HEK293 (cell line): Measurements from ENCODE around the gene ZBED6.

Experiments
- CTCF ChIA-PET: fragments of 350-600 bp; formaldehyde crosslinking; extraction: SDS; loops from one replicate; lab custom pipeline; 2021; ENCODE audit warnings: antibody characterized with exemption; lab: Yijun Ruan, JAX
- POLR2A ChIA-PET: fragments of 300-600 bp; formaldehyde crosslinking; extraction: SDS; loops from one replicate; lab custom pipeline; 2020; ENCODE audit warnings: antibody characterized with exemption, inconsistent platforms; lab: Yijun Ruan, JAX
- H3K27ac ChIP-seq: fragments of 200-500 bp; sonication (Bioruptor generic); 2 replicates; pipeline ENCODE4 v1.5.1; 2014; ENCODE audit warnings: low read depth, low read length, control low read depth, inconsistent platforms; ENCODE audit errors: extremely low read depth
- H3K36me3 ChIP-seq, 2 experiments: fragments of 200-500 bp in 1 of 2; sonication (Bioruptor generic) in 1 of 2; 1 replicate in 1 of 2; 2 replicates in 1 of 2; pipeline ENCODE4 v1.5.1; 2014 to 2017; ENCODE audit warnings: inconsistent platforms in 2 of 2, low read length in 2 of 2; ENCODE audit not compliant: control insufficient read depth in 2 of 2, insufficient read depth in 1 of 2
- H3K4me1 ChIP-seq: fragments of 200-500 bp; sonication (Bioruptor generic); 2 replicates; pipeline ENCODE4 v1.5.1; 2014; ENCODE audit warnings: mild to moderate bottlenecking, low read length, inconsistent platforms; ENCODE audit not compliant: control insufficient read depth, insufficient read depth
- H3K4me3 ChIP-seq: 2 replicates; pipeline ENCODE4 v1.5.1; 2011; ENCODE audit warnings: low read depth, mild to moderate bottlenecking, control low read depth, low read length, moderate library complexity
- H3K9me3 ChIP-seq: fragments of 200-500 bp; sonication (Bioruptor generic); 2 replicates; pipeline ENCODE4 v1.5.1; 2014; ENCODE audit warnings: low read depth, low read length, inconsistent platforms; ENCODE audit not compliant: control insufficient read depth, insufficient read depth
- AEBP2 ChIP-seq: fragments of 450-650 bp; formaldehyde crosslinking; IDR thresholded peaks from 2 replicates; pipeline ENCODE4 v1.5.1; 2016; ENCODE audit warnings: missing biosample characterization, missing genetic modification characterization, borderline replicate concordance
- MZF1 ChIP-seq: fragments of 450-650 bp; formaldehyde crosslinking; IDR thresholded peaks from 2 replicates; pipeline ENCODE4 v1.5.1; 2017; ENCODE audit warnings: missing biosample characterization, missing genetic modification characterization, borderline replicate concordance
- PBX3 ChIP-seq: sonication (generic); formaldehyde crosslinking; IDR thresholded peaks from 2 replicates; pipeline ENCODE4 v1.8.1; 2022; ENCODE audit warnings: mild to moderate bottlenecking, moderate library complexity, missing genetic modification reagents
- PRDM6 ChIP-seq: fragments of 450-650 bp; formaldehyde crosslinking; IDR thresholded peaks from 2 replicates; pipeline ENCODE4 v1.5.1; 2017; ENCODE audit warnings: missing biosample characterization, missing genetic modification characterization
- REPIN1 ChIP-seq: fragments of 450-650 bp; formaldehyde crosslinking; IDR thresholded peaks from 2 replicates; pipeline ENCODE4 v1.5.1; 2017; ENCODE audit warnings: missing biosample characterization, missing genetic modification characterization, low read depth
- YY1 ChIP-seq: fragments of 450-650 bp; formaldehyde crosslinking; IDR thresholded peaks from 2 replicates; pipeline ENCODE4 v1.5.1; 2018; ENCODE audit warnings: missing biosample characterization, missing genetic modification characterization
- ZBTB1 ChIP-seq: fragments of 450-650 bp; formaldehyde crosslinking; IDR thresholded peaks from 2 replicates; pipeline ENCODE4 v1.5.1; 2016; ENCODE audit warnings: missing biosample characterization, missing genetic modification characterization
- ZNF140 ChIP-seq: fragments of 450-650 bp; formaldehyde crosslinking; IDR thresholded peaks from 2 replicates; pipeline ENCODE4 v1.5.1; 2016; ENCODE audit warnings: missing biosample characterization, missing genetic modification characterization
- ZNF18 ChIP-seq: fragments of 450-650 bp; formaldehyde crosslinking; IDR thresholded peaks from 2 replicates; pipeline ENCODE4 v1.5.1; 2016; ENCODE audit warnings: missing biosample characterization, missing genetic modification characterization
- ZNF202 ChIP-seq: fragments of 450-650 bp; formaldehyde crosslinking; IDR thresholded peaks from 2 replicates; pipeline ENCODE4 v1.5.1; 2016; ENCODE audit warnings: missing biosample characterization, missing genetic modification characterization, borderline replicate concordance
- ZNF266 ChIP-seq: fragments of 450-650 bp; formaldehyde crosslinking; IDR thresholded peaks from 2 replicates; pipeline ENCODE4 v1.5.1; 2016; ENCODE audit warnings: missing biosample characterization, missing genetic modification characterization, low read depth
- ZNF335 ChIP-seq: fragments of 450-650 bp; formaldehyde crosslinking; conservative IDR thresholded peaks from 2 replicates; pipeline ENCODE4 v1.5.1; 2016; ENCODE audit warnings: missing biosample characterization, missing genetic modification characterization
- ZNF366 ChIP-seq: fragments of 450-650 bp; formaldehyde crosslinking; conservative IDR thresholded peaks from 2 replicates; pipeline ENCODE4 v1.5.1; 2016; ENCODE audit warnings: missing biosample characterization, missing genetic modification characterization
- ZNF391 ChIP-seq: fragments of 450-650 bp; formaldehyde crosslinking; IDR thresholded peaks from 2 replicates; pipeline ENCODE4 v1.5.1; 2016; ENCODE audit warnings: low read depth, missing biosample characterization, missing genetic modification characterization, borderline replicate concordance
- ZNF555 ChIP-seq: fragments of 450-650 bp; formaldehyde crosslinking; conservative IDR thresholded peaks from 2 replicates; pipeline ENCODE4 v1.5.1; 2017; ENCODE audit warnings: missing biosample characterization, mild to moderate bottlenecking, missing genetic modification characterization, inconsistent platforms
- ZNF561 ChIP-seq: fragments of 450-650 bp; IDR thresholded peaks from 2 replicates; pipeline ENCODE4 v1.5.1; 2018; ENCODE audit warnings: missing biosample characterization, missing genetic modification characterization, borderline replicate concordance
- ZNF624 ChIP-seq: fragments of 450-650 bp; formaldehyde crosslinking; IDR thresholded peaks from 2 replicates; pipeline ENCODE4 v1.5.1; 2017; ENCODE audit warnings: missing biosample characterization, missing genetic modification characterization
- ZNF654 ChIP-seq: fragments of 450-650 bp; formaldehyde crosslinking; IDR thresholded peaks from 2 replicates; pipeline ENCODE4 v1.5.1; 2016; ENCODE audit warnings: low read depth, missing biosample characterization, missing genetic modification characterization
- ZNF660 ChIP-seq: fragments of 450-650 bp; IDR thresholded peaks from 2 replicates; pipeline ENCODE4 v1.5.1; 2018; ENCODE audit warnings: missing biosample characterization, mild to moderate bottlenecking, missing genetic modification characterization
- ZNF670 ChIP-seq: fragments of 450-650 bp; formaldehyde crosslinking; IDR thresholded peaks from 2 replicates; pipeline ENCODE4 v1.5.1; 2016; ENCODE audit warnings: missing biosample characterization, missing genetic modification characterization, low read depth
- ZNF777 ChIP-seq: fragments of 450-650 bp; formaldehyde crosslinking; IDR thresholded peaks from 2 replicates; pipeline ENCODE4 v1.5.1; 2017; ENCODE audit warnings: missing biosample characterization, missing genetic modification characterization, borderline replicate concordance
- ZNF785 ChIP-seq: fragments of 450-650 bp; formaldehyde crosslinking; IDR thresholded peaks from 2 replicates; pipeline ENCODE4 v1.5.1; 2016; ENCODE audit warnings: missing biosample characterization, missing genetic modification characterization
- TF ChIP-seq, protein P1 (sequence below): fragments of 450-650 bp; IDR thresholded peaks from 2 replicates; pipeline ENCODE4 v1.5.1; 2018; ENCODE audit warnings: missing biosample characterization, missing genetic modification characterization
- TF ChIP-seq, protein P2 (sequence below): fragments of 450-650 bp; formaldehyde crosslinking; IDR thresholded peaks from 2 replicates; pipeline ENCODE4 v1.5.1; 2017; ENCODE audit warnings: missing biosample characterization, missing genetic modification characterization
- TF ChIP-seq, protein P3 (sequence below): IDR thresholded peaks from 2 replicates; pipeline ENCODE4 v1.6.1; 2011; ENCODE audit warnings: mild to moderate bottlenecking, low read depth, low read length, borderline replicate concordance

ZBED6 gene

GRCh38 chr1:203799157-203799556, 3.7 kb downstream of the ZBED6 start:
- no peak for TF ChIP-seq ZNF624 (tag by site-specific recombination)
- TF ChIP-seq ZNF654 (tag by site-specific recombination) = no peak
- TF ChIP-seq ZNF366 = no peak
- TF ChIP-seq ZNF660 (tag by site-specific recombination) = no peak
- TF ChIP-seq, protein P1, sequence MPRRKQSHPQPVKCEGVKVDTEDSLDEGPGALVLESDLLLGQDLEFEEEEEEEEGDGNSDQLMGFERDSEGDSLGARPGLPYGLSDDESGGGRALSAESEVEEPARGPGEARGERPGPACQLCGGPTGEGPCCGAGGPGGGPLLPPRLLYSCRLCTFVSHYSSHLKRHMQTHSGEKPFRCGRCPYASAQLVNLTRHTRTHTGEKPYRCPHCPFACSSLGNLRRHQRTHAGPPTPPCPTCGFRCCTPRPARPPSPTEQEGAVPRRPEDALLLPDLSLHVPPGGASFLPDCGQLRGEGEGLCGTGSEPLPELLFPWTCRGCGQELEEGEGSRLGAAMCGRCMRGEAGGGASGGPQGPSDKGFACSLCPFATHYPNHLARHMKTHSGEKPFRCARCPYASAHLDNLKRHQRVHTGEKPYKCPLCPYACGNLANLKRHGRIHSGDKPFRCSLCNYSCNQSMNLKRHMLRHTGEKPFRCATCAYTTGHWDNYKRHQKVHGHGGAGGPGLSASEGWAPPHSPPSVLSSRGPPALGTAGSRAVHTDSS (tag by site-specific recombination) = no peak
- TF ChIP-seq ZNF391 (tag by site-specific recombination) = no peak
- no peak for TF ChIP-seq PRDM6 (tag by site-specific recombination)
- TF ChIP-seq AEBP2 (tag by site-specific recombination) = no peak
- no peak for TF ChIP-seq MZF1
- no peak for TF ChIP-seq YY1 (tag by site-specific recombination)
- TF ChIP-seq, protein P2, sequence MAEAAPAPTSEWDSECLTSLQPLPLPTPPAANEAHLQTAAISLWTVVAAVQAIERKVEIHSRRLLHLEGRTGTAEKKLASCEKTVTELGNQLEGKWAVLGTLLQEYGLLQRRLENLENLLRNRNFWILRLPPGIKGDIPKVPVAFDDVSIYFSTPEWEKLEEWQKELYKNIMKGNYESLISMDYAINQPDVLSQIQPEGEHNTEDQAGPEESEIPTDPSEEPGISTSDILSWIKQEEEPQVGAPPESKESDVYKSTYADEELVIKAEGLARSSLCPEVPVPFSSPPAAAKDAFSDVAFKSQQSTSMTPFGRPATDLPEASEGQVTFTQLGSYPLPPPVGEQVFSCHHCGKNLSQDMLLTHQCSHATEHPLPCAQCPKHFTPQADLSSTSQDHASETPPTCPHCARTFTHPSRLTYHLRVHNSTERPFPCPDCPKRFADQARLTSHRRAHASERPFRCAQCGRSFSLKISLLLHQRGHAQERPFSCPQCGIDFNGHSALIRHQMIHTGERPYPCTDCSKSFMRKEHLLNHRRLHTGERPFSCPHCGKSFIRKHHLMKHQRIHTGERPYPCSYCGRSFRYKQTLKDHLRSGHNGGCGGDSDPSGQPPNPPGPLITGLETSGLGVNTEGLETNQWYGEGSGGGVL (tag by site-specific recombination) = no peak
- TF ChIP-seq PBX3 (CRISPR knock-in tag) = no peak
- TF ChIP-seq ZNF202 (tag by site-specific recombination) = no peak
- TF ChIP-seq ZNF777 (tag by site-specific recombination) = no peak
- Histone ChIP-seq H3K4me1 (0 out of 2 replicates have a peak, but pooled peaks cover 2% of the 10 kb centered on the region), H3K27ac (no peak overlapping the region), H3K9me3 (no peaks in the 10 kb centered on the region), H3K4me3 (no peak overlapping the region), H3K36me3 (peaks cover 11 to 57% of the 10 kb centered on the region in 2 experiments)
- CTCF ChIA-PET = interaction anchor here (1.1 kb wide), 1 partner anchor 331 kb away, joined by 3 read pairs; no protein-coding TSS in a partner anchor
- POLR2A ChIA-PET = no interaction called here

GRCh38 chr1:203799971-203800370, 4.5 kb downstream of the ZBED6 start:
- H3K4me1 ChIP-seq = 0 out of 2 replicates have a peak, but pooled peaks cover 2% of the 10 kb centered on the region
- H3K36me3 ChIP-seq = peaks cover 18 to 64% of the 10 kb centered on the region in 2 experiments
- ChIA-PET POLR2A (no interaction called here), CTCF (interaction anchor here (0.7 to 1.1 kb wide), 2 partner anchors 266 to 330 kb away, joined by 3 read pairs; no protein-coding TSS in a partner anchor)
- no peak overlapping the region for H3K4me3 ChIP-seq
- no peaks in the 10 kb centered on the region for H3K9me3 ChIP-seq
- no peak overlapping the region for H3K27ac ChIP-seq
- no peak for TF ChIP-seq ZNF140 (tag by site-specific recombination)
- no peak for TF ChIP-seq ZNF785
- no peak for TF ChIP-seq ZBTB1 (tag by site-specific recombination)
- no peak for TF ChIP-seq ZNF555 (tag by site-specific recombination)
- no peak for TF ChIP-seq ZNF561 (tag by site-specific recombination)
- no peak for TF ChIP-seq ZNF391 (tag by site-specific recombination)
- no peak for TF ChIP-seq REPIN1 (tag by site-specific recombination)
- no peak for TF ChIP-seq ZNF18 (tag by site-specific recombination)
- no peak for TF ChIP-seq ZNF335 (tag by site-specific recombination)
- TF ChIP-seq, protein P3, sequence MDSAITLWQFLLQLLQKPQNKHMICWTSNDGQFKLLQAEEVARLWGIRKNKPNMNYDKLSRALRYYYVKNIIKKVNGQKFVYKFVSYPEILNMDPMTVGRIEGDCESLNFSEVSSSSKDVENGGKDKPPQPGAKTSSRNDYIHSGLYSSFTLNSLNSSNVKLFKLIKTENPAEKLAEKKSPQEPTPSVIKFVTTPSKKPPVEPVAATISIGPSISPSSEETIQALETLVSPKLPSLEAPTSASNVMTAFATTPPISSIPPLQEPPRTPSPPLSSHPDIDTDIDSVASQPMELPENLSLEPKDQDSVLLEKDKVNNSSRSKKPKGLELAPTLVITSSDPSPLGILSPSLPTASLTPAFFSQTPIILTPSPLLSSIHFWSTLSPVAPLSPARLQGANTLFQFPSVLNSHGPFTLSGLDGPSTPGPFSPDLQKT = no peak
- no peak for TF ChIP-seq ZNF670
- no peak for TF ChIP-seq ZNF266 (tag by site-specific recombination)
